ENCODE data around the gene HTR2A. TPM values are rescaled to one million over a fixed set of nuclear protein-coding genes. Genes with fewer than 3 reads are reported as not detected.

The HTR2A gene
- total RNA-seq, 1 experiment from 2014 or later = not detected

- no peaks in the 10 kb centered on the region for H3K36me3 ChIP-seq (ENCODE audit: insufficient read depth, low read length)
- no peak overlapping the region for H3K4me3 ChIP-seq (ENCODE audit: low read length)
- H3K4me2 ChIP-seq (ENCODE audit: low read depth, low read length, poor library complexity, severe bottlenecking) = no peak overlapping the region
- no peaks in the 10 kb centered on the region for H3K27me3 ChIP-seq (ENCODE audit: low read length)
- H3K9ac ChIP-seq (ENCODE audit: low read length) = no peak overlapping the region
- no peak overlapping the region for H2AFZ ChIP-seq (ENCODE audit: low read length)
- H3K9me2 ChIP-seq (replicated peaks; ENCODE audit: insufficient read depth, low read length) = no peaks in the 10 kb centered on the region
- no peaks in the 10 kb centered on the region for H3K4me1 ChIP-seq (ENCODE audit: low read length)
- no peaks in the 10 kb centered on the region for H3K9me3 ChIP-seq (ENCODE audit: low read length)
- H4K20me1 ChIP-seq (ENCODE audit: insufficient read depth, low read depth, low read length) = no peaks in the 10 kb centered on the region
- no peak for DNase-seq
- H3K27ac ChIP-seq (ENCODE audit: low read length) = no peak overlapping the region
- H3K79me2 ChIP-seq (ENCODE audit: low read length) = no peaks in the 10 kb centered on the region
Observed at GRCh38 chr13:46850214-46850613, 46.6 kb downstream of the HTR2A start.

GRCh38 chr13:46846726-46847125 is 50.1 kb downstream of the HTR2A start:
- H3K4me1 ChIP-seq (ENCODE audit: low read length) = no peaks in the 10 kb centered on the region
- no peaks in the 10 kb centered on the region for H4K20me1 ChIP-seq (ENCODE audit: insufficient read depth, low read depth, low read length)
- no peak overlapping the region for H2AFZ ChIP-seq (ENCODE audit: low read length)
- no peak overlapping the region for H3K4me2 ChIP-seq (ENCODE audit: low read depth, low read length, poor library complexity, severe bottlenecking)
- no peak overlapping the region for H3K27ac ChIP-seq (ENCODE audit: low read length)
- no peaks in the 10 kb centered on the region for H3K79me2 ChIP-seq (ENCODE audit: low read length)
- no peaks in the 10 kb centered on the region for H3K9me2 ChIP-seq (replicated peaks; ENCODE audit: insufficient read depth, low read length)
- H3K27me3 ChIP-seq (ENCODE audit: low read length) = no peaks in the 10 kb centered on the region
- no peaks in the 10 kb centered on the region for H3K36me3 ChIP-seq (ENCODE audit: insufficient read depth, low read length)
- DNase-seq = no peak
- no peak overlapping the region for H3K4me3 ChIP-seq (ENCODE audit: low read length)
- H3K9me3 ChIP-seq (ENCODE audit: low read length) = no peaks in the 10 kb centered on the region
- H3K9ac ChIP-seq (ENCODE audit: low read length) = no peak overlapping the region

- H3K9me2 ChIP-seq (replicated peaks; ENCODE audit: insufficient read depth, low read length) = no peaks in the 10 kb centered on the region
- no peak overlapping the region for H2AFZ ChIP-seq (ENCODE audit: low read length)
- H3K27me3 ChIP-seq (ENCODE audit: low read length) = no peaks in the 10 kb centered on the region
- no peak overlapping the region for H3K4me3 ChIP-seq (ENCODE audit: low read length)
- H3K79me2 ChIP-seq (ENCODE audit: low read length) = no peaks in the 10 kb centered on the region
- no peak for DNase-seq
- no peaks in the 10 kb centered on the region for H4K20me1 ChIP-seq (ENCODE audit: insufficient read depth, low read depth, low read length)
- no peak overlapping the region for H3K9ac ChIP-seq (ENCODE audit: low read length)
- no peaks in the 10 kb centered on the region for H3K9me3 ChIP-seq (ENCODE audit: low read length)
- H3K4me1 ChIP-seq (ENCODE audit: low read length) = no peaks in the 10 kb centered on the region
- no peak overlapping the region for H3K4me2 ChIP-seq (ENCODE audit: low read depth, low read length, poor library complexity, severe bottlenecking)
- H3K27ac ChIP-seq (ENCODE audit: low read length) = no peak overlapping the region
- no peaks in the 10 kb centered on the region for H3K36me3 ChIP-seq (ENCODE audit: insufficient read depth, low read length)
Observed at GRCh38 chr13:46845146-46845545, 51.7 kb downstream of the HTR2A start.

GRCh38 chr13:46844431-46844830 is 52.4 kb downstream of the HTR2A start:
- Histone ChIP-seq H3K27me3 (ENCODE audit: low read length) (no peaks in the 10 kb centered on the region), H3K4me3 (ENCODE audit: low read length) (no peak overlapping the region), H3K79me2 (ENCODE audit: low read length) (no peaks in the 10 kb centered on the region), H3K4me2 (ENCODE audit: low read depth, low read length, poor library complexity, severe bottlenecking) (no peak overlapping the region), H4K20me1 (ENCODE audit: insufficient read depth, low read depth, low read length) (no peaks in the 10 kb centered on the region), H3K36me3 (ENCODE audit: insufficient read depth, low read length) (no peaks in the 10 kb centered on the region), H3K9ac (ENCODE audit: low read length) (no peak overlapping the region), H3K9me2 (replicated peaks; ENCODE audit: insufficient read depth, low read length) (no peaks in the 10 kb centered on the region), H3K9me3 (ENCODE audit: low read length) (no peaks in the 10 kb centered on the region), H3K27ac (ENCODE audit: low read length) (no peak overlapping the region), H2AFZ (ENCODE audit: low read length) (no peak overlapping the region), H3K4me1 (ENCODE audit: low read length) (no peaks in the 10 kb centered on the region)
- no peak for DNase-seq

- H2AFZ ChIP-seq (ENCODE audit: low read length) = no peak overlapping the region
- DNase-seq = no peak
- no peaks in the 10 kb centered on the region for H3K27me3 ChIP-seq (ENCODE audit: low read length)
- no peaks in the 10 kb centered on the region for H4K20me1 ChIP-seq (ENCODE audit: insufficient read depth, low read depth, low read length)
- no peaks in the 10 kb centered on the region for H3K79me2 ChIP-seq (ENCODE audit: low read length)
- H3K36me3 ChIP-seq (ENCODE audit: insufficient read depth, low read length) = no peaks in the 10 kb centered on the region
- no peaks in the 10 kb centered on the region for H3K4me1 ChIP-seq (ENCODE audit: low read length)
- H3K9me2 ChIP-seq (replicated peaks; ENCODE audit: insufficient read depth, low read length) = no peaks in the 10 kb centered on the region
- no peak overlapping the region for H3K9ac ChIP-seq (ENCODE audit: low read length)
- H3K27ac ChIP-seq (ENCODE audit: low read length) = no peak overlapping the region
- no peaks in the 10 kb centered on the region for H3K9me3 ChIP-seq (ENCODE audit: low read length)
- H3K4me3 ChIP-seq (ENCODE audit: low read length) = no peak overlapping the region
- H3K4me2 ChIP-seq (ENCODE audit: low read depth, low read length, poor library complexity, severe bottlenecking) = no peak overlapping the region
Observed at GRCh38 chr13:46839399-46839798, 57.5 kb downstream of the HTR2A start.

- no peak overlapping the region for H3K27ac ChIP-seq (ENCODE audit: low read length)
Observed at GRCh38 chr13:46834657-46835056, 62.2 kb downstream of the HTR2A start.

GRCh38 chr13:46831588-46832194 is 65.2 kb downstream of the HTR2A start:
- peak; percentile 84 for DNase-seq
- no peak overlapping the region for H3K27ac ChIP-seq (ENCODE audit: low read length)
- H3K4me2 ChIP-seq (ENCODE audit: low read depth, low read length, poor library complexity, severe bottlenecking) = no peak overlapping the region
- H3K79me2 ChIP-seq (ENCODE audit: low read length) = no peaks in the 10 kb centered on the region
- H3K9me3 ChIP-seq (ENCODE audit: low read length) = no peaks in the 10 kb centered on the region
- no peaks in the 10 kb centered on the region for H3K36me3 ChIP-seq (ENCODE audit: insufficient read depth, low read length)
- H3K4me1 ChIP-seq (ENCODE audit: low read length) = no peaks in the 10 kb centered on the region
- H3K4me3 ChIP-seq (ENCODE audit: low read length) = no peak overlapping the region
- H2AFZ ChIP-seq (ENCODE audit: low read length) = no peak overlapping the region
- H3K27me3 ChIP-seq (ENCODE audit: low read length) = no peaks in the 10 kb centered on the region
- H3K9me2 ChIP-seq (replicated peaks; ENCODE audit: insufficient read depth, low read length) = no peaks in the 10 kb centered on the region
- H3K9ac ChIP-seq (ENCODE audit: low read length) = no peak overlapping the region
- H4K20me1 ChIP-seq (ENCODE audit: insufficient read depth, low read depth, low read length) = no peaks in the 10 kb centered on the region

More at GRCh38 chr13:46834657-46835056, 62.2 kb downstream of the HTR2A start:
- DNase-seq = no peak
- no peaks in the 10 kb centered on the region for H3K36me3 ChIP-seq (ENCODE audit: insufficient read depth, low read length)
- H4K20me1 ChIP-seq (ENCODE audit: insufficient read depth, low read depth, low read length) = no peaks in the 10 kb centered on the region
- H3K79me2 ChIP-seq (ENCODE audit: low read length) = no peaks in the 10 kb centered on the region
- no peak overlapping the region for H2AFZ ChIP-seq (ENCODE audit: low read length)
- H3K4me1 ChIP-seq (ENCODE audit: low read length) = no peaks in the 10 kb centered on the region
- H3K9me3 ChIP-seq (ENCODE audit: low read length) = no peaks in the 10 kb centered on the region
- H3K9ac ChIP-seq (ENCODE audit: low read length) = no peak overlapping the region
- H3K4me3 ChIP-seq (ENCODE audit: low read length) = no peak overlapping the region
- H3K27me3 ChIP-seq (ENCODE audit: low read length) = no peaks in the 10 kb centered on the region
- no peak overlapping the region for H3K4me2 ChIP-seq (ENCODE audit: low read depth, low read length, poor library complexity, severe bottlenecking)
- H3K9me2 ChIP-seq (replicated peaks; ENCODE audit: insufficient read depth, low read length) = no peaks in the 10 kb centered on the region

- DNase-seq = no peak
- Histone ChIP-seq H3K9me3 (ENCODE audit: low read length) (no peaks in the 10 kb centered on the region), H3K4me1 (ENCODE audit: low read length) (no peaks in the 10 kb centered on the region), H4K20me1 (ENCODE audit: insufficient read depth, low read depth, low read length) (no peaks in the 10 kb centered on the region), H2AFZ (ENCODE audit: low read length) (no peak overlapping the region), H3K27ac (ENCODE audit: low read length) (no peak overlapping the region), H3K9me2 (replicated peaks; ENCODE audit: insufficient read depth, low read length) (no peaks in the 10 kb centered on the region), H3K4me2 (ENCODE audit: low read depth, low read length, poor library complexity, severe bottlenecking) (no peak overlapping the region), H3K9ac (ENCODE audit: low read length) (no peak overlapping the region), H3K27me3 (ENCODE audit: low read length) (no peaks in the 10 kb centered on the region), H3K79me2 (ENCODE audit: low read length) (no peaks in the 10 kb centered on the region), H3K4me3 (ENCODE audit: low read length) (no peak overlapping the region), H3K36me3 (ENCODE audit: insufficient read depth, low read length) (no peaks in the 10 kb centered on the region)
Observed at GRCh38 chr13:46830405-46831005, 66.3 kb downstream of the HTR2A start.

All from Karpas-422 (cell line).